ENCODE data around the gene GPR161.

DNA sequence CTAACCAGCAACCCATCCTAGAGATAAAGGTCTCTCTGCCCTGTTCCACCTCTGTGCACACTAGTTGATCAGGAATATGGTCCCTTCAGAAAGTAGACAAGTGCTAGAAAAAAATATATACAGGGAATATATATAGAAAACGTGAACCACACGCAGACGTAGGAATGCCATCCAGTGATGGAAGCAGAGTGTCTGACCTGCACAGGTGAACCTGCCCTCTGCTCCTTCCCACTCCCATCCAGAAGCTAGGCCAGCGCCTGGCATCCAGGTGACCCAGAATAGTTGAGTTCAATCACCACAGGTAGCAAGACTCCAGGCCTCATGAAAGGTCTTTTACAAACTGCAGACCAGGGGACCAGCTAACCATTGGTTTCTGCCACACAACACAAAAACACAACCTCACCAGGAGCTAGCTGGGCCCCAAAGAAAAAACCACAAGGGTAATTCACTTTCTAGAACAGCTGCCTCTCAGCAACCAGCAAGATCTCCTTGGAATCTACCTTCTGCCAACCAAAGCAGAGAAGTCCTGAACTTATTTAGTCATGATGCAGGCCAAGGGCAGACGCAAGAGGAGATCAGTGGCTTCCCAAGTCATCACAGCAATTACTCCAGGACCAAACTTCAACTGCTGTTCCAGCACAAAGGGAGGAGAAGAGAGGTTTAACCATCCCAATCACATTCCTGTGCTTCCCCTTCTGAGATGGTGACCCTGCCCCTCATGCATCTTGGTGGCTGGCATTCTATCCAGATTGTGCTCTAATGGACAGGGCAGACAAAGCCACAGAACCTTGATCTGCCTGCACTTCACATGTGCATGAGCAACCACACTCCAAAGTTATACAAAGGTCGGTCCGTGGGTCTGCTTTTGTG lies 53.0 kb downstream of the GPR161 start:
- TF ChIP-seq, protein P1, sequence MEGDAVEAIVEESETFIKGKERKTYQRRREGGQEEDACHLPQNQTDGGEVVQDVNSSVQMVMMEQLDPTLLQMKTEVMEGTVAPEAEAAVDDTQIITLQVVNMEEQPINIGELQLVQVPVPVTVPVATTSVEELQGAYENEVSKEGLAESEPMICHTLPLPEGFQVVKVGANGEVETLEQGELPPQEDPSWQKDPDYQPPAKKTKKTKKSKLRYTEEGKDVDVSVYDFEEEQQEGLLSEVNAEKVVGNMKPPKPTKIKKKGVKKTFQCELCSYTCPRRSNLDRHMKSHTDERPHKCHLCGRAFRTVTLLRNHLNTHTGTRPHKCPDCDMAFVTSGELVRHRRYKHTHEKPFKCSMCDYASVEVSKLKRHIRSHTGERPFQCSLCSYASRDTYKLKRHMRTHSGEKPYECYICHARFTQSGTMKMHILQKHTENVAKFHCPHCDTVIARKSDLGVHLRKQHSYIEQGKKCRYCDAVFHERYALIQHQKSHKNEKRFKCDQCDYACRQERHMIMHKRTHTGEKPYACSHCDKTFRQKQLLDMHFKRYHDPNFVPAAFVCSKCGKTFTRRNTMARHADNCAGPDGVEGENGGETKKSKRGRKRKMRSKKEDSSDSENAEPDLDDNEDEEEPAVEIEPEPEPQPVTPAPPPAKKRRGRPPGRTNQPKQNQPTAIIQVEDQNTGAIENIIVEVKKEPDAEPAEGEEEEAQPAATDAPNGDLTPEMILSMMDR (conservative IDR thresholded peaks at IDR 0.05; ENCODE audit: low read length): no peak
- TF ChIP-seq EZH2phosphoT487 (IDR thresholded peaks at IDR 0.05; ENCODE audit: borderline replicate concordance): no peak
